ENCODE results near the gene EIF3K.

Gene EIF3K

DNA sequence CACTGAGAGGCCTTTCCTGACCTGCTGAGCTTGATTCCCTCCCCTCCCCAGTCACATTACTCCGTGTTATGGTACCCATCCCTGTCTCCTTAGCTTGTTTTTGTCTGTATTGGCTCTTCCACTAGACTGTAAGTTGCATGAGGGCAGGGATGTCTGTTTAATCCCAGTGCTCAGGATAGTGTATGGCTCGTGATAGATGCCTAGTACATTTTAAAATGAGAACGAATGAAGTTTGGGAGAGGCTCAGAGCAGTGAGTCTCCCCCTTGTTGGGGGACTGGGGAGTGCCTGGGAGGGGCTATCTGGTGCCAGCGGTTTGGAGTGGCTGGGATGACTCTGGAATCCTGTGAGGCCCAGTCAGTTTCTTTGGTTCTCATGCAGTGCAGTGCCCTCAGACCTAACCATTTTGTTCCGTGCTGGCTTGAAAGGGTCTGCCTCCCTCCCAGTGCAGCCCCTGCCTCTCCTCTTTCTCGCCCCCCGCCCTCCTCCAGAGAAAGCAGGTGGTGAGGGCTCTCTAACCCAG, 63.9 kb downstream of the EIF3K start:
- H3K27ac ChIP-seq = peak overlapping the region; percentile 90 to 97
- no peak for DNase-seq (ENCODE audit: low spot score)
- TF ChIP-seq, protein P1, sequence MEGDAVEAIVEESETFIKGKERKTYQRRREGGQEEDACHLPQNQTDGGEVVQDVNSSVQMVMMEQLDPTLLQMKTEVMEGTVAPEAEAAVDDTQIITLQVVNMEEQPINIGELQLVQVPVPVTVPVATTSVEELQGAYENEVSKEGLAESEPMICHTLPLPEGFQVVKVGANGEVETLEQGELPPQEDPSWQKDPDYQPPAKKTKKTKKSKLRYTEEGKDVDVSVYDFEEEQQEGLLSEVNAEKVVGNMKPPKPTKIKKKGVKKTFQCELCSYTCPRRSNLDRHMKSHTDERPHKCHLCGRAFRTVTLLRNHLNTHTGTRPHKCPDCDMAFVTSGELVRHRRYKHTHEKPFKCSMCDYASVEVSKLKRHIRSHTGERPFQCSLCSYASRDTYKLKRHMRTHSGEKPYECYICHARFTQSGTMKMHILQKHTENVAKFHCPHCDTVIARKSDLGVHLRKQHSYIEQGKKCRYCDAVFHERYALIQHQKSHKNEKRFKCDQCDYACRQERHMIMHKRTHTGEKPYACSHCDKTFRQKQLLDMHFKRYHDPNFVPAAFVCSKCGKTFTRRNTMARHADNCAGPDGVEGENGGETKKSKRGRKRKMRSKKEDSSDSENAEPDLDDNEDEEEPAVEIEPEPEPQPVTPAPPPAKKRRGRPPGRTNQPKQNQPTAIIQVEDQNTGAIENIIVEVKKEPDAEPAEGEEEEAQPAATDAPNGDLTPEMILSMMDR (IDR thresholded peaks at IDR 0.05) = no peak
- H3K4me3 ChIP-seq = peak overlapping the region; percentile 14

DNA sequence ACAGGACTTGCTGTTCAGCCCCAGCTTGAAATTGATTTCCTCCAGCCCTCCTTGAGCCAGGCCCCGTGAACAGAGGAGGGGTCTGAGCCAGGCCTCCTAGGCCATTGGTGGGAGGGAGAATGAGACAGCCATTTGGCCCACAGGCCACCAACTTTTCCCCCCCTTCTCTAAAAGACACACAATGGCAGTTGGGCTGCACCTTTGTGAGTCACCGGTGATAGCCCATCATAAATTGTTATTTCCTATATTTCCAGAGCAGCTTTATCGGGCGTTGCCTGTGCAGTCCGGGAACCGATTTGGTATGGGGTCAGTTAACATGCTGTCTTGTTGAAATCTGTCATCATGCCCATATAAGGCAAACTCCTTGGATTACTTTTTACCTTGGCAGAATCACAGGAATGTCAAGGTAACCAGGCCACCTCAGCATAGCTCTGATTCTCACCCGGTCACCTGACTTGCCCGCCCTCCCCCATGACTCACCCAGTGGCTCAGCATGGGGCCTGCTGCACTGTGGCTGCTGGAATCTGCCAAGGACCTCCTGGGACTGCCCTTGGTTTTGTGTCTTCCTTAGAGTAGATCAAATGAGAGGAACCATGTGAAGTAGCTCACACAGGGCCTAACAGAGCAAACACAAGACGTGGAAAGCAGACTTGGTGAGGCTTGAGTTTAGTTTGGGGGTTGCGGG, 64.5 kb downstream of the EIF3K start:
- Histone ChIP-seq H3K27ac (peak overlapping the region; percentile 90 to 97), H3K4me3 (peak overlapping the region; percentile 14)
- DNase-seq (ENCODE audit: low spot score) = peak; percentile 88
- TF ChIP-seq, protein P1 (IDR thresholded peaks at IDR 0.05) = no peak

DNA sequence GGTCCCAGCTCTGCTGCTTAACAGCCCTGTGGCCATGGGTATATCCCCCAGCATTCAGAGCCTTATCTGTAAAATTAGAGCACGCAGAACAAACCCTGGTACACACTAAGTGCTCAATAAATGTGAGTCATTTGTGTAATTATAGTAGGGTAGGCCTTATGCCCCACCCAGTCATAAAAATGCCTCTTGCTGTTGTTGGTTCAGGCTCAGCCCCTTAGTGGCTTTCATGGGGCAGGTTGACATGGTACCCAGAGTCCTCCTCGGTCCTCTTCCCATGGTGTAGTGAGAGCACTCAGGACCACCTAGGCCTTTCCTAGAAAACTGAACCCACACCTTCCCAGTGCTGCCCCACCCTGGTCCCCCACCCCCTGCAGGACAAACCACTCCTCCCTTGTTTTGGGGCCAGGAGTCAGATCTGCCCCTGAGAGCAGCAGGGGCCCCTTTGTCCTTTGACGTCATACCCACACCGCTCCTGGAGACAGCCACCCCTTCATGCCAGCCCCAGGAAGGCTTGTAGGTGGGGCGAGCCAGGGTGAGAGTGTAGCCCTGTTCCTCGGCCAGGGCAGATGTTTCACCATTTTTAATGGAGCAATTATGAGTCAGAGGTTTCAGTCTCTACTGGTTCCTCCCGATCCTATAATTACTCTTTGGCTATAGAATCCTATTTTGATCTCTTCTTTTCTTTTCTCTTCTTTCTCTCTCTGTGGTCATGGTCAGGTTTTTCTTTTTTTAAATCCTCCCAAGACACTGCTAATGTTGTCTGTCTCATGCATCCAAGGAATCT, 65.3 kb downstream of the EIF3K start:
- H3K4me3 ChIP-seq = peak overlapping the region; percentile 19
- TF ChIP-seq, protein P1 (IDR thresholded peaks at IDR 0.05) = no peak
- H3K27ac ChIP-seq = peak overlapping the region; percentile 90 to 97
- DNase-seq (ENCODE audit: low spot score) = peak; percentile 92

DNA sequence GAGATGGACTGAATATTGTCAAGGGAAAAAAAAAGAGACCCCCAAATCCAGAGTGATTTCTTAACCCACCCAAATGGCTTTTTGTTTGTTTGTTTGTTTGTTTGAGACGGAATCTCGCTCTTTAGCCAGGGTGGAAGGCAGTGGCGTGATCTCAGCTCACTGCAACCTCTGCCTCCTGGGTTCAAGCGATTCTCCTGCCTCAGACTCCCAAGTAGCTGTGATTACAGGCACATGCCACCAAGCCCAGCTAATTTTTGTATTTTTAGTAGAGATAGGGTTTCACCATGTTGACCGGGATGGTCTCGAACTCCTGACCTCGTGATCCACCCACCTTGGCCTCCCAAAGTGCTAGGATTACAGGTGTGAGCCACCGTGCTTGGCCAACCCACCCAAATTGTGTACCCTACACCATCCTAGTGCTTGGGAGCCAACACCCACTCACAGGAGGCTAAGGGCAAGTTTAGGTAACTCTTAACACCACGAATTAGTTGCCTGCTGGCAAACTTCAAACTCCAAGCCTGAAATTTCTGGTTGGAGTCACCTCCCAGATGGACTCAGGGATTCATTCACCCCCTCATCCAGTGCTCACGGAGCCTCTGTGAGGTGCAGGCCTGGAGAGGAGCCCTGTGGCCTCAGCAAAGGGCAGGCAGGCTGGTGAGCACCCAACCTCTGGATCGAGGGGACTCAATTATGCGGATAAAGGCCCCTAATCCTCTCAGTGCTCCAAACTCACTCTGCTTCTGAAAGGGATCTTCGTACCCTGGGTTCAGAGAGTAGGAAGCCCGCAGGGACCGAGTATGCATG, 66.1 kb downstream of the EIF3K start:
- Histone ChIP-seq H3K27ac (peak overlapping the region; percentile 90 to 97), H3K4me3 (peak overlapping the region; percentile 19)
- DNase-seq (ENCODE audit: low spot score) = no peak
- TF ChIP-seq, protein P1 (IDR thresholded peaks at IDR 0.05) = no peak

DNA sequence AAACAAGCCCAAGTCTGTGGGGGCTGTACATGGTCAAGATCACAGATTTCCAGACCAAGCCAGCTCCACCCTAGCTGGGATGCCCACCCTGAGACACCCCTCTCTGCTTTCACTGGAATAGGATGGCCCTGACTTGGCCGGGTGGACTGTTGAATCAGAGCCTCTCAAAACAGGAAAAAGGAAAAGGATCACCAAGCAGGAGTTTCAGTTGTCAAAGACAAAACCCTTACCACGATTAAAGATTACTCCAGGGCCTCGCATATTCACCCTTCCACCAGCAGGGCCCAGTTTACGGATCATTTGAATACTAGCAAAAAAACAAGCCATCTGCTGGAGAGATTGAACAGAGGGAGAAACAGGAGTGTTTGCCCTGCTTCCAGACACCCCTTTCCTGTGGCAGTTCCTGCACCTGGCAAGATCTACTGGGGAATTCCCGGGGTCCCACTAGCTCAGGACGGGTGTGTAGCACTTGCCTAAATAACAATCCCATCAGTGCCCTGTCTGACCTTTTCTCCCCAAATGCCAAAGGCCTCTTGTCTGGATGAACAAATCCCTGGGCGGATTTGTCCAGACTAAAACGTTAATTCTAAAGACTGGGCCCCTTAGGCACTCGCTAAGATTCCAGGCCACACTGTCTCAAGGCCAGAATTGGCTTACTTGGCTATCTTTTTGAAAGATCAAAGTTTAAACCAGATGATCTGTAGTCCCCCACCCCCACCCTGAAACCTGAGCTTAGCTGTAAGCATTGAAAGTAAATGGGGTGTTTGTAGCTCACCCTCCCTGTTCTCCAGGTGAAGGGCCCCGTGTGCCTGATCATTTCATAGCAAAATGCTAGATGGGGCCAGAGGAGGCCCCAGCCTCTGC, 66.9 kb downstream of the EIF3K start:
- Histone ChIP-seq H3K4me3 (peak overlapping the region; percentile 19), H3K27ac (peak overlapping the region; percentile 90 to 97)
- DNase-seq (ENCODE audit: low spot score) = no peak
- TF ChIP-seq, protein P1 (IDR thresholded peaks at IDR 0.05) = no peak

DNA sequence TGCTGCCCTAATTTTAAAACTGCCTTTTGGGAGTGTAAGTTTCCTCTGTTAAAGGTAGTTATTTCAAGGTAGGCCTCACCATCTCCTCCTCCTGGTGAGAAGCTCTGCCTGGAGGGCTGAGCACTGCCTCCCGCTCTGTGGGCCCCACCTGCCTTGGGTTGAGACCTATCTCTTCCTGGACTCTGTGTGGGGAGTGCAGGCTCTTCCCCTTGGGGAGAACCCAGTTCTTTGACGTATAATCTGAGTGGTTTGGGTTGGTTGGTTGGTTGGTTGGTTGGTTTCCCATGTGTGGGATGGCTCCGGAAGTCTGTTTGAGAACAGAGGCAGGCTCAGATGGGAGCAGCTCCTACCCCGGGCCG, 67.5 kb downstream of the EIF3K start:
- peak overlapping the region; percentile 90 to 97 for H3K27ac ChIP-seq
- DNase-seq (ENCODE audit: low spot score) = no peak
- TF ChIP-seq, protein P1 (IDR thresholded peaks at IDR 0.05) = no peak
- H3K4me3 ChIP-seq = no peak overlapping the region

Data from coronary artery (tissue), 2 donors.